Gastrocnemius medialis (tissue), 4 donors: ENCODE results near the gene ATP6AP2.

Experiments used
- POLR2A ChIP-seq, 2 donors: fragments of 450-650 bp; IDR thresholded peaks; one replicate each; pipeline ENCODE4 v1.6.1; 2017; ENCODE audit warnings: antibody characterized with exemption in 2 of 2, mild to moderate bottlenecking in 2 of 2, moderate library complexity in 2 of 2
- TF ChIP-seq, protein P1 (sequence below), 5 experiments: fragments of 450-650 bp in 3 of 5; fragments of 200-600 bp in 2 of 5; sonication (generic) in 2 of 5; IDR thresholded peaks in 4 of 5; conservative IDR thresholded peaks in 1 of 5; 1 replicate in 4 of 5; 2 replicates in 1 of 5; pipeline ENCODE4 v1.5.1; 2016 to 2019; ENCODE audit warnings: antibody characterized with exemption in 5 of 5, mild to moderate bottlenecking in 3 of 5, moderate library complexity in 3 of 5

DNA sequence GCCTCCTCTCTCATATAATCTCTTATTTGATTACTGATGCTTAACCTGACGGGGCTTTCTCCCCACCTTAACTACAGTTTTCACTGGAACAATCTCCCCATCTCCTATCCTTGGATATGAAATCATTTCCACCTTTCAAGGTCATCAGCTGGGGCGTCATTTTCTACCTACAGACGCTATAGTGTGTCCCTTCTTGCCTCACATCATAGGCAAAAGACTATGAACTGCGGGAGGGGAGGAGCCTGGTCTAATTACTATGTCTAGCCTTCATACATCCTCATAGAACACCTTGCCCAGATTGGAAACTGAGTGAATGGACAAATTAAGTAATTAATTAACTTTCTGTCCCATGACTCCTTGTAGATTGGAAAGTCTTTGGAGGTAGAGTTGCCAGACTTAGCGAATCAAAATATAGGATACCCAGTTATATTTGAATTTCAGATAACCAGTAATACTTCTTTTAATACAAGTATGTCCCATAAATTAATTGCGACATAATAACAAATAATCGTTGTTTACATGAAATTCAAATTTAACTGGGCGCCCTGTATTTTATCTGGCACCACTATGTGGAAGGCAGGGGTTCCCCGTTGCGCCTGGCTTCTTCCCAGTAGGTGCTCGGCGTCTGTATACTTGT, 752 bp upstream of the ATP6AP2 start:
- no peak for TF ChIP-seq POLR2A (IDR thresholded peaks at IDR 0.05)
- TF ChIP-seq, protein P1, sequence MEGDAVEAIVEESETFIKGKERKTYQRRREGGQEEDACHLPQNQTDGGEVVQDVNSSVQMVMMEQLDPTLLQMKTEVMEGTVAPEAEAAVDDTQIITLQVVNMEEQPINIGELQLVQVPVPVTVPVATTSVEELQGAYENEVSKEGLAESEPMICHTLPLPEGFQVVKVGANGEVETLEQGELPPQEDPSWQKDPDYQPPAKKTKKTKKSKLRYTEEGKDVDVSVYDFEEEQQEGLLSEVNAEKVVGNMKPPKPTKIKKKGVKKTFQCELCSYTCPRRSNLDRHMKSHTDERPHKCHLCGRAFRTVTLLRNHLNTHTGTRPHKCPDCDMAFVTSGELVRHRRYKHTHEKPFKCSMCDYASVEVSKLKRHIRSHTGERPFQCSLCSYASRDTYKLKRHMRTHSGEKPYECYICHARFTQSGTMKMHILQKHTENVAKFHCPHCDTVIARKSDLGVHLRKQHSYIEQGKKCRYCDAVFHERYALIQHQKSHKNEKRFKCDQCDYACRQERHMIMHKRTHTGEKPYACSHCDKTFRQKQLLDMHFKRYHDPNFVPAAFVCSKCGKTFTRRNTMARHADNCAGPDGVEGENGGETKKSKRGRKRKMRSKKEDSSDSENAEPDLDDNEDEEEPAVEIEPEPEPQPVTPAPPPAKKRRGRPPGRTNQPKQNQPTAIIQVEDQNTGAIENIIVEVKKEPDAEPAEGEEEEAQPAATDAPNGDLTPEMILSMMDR (IDR thresholded peaks at IDR 0.05 in 4 of 5, conservative IDR thresholded peaks at IDR 0.05 in 1 of 5), result no peak
